MM.1S (cell line): ENCODE results near the gene MYBPC2.

ENCODE experiments used
- DNase-seq: peaks from one replicate; pipeline ENCODE4 v3.0.0-alpha.2; 2015
- H2AFZ ChIP-seq: fragments of 300-600 bp; sonication (generic); 2 replicates; pipeline ENCODE4 v1.6.0; 2016; ENCODE audit warnings: antibody characterized with exemption, low read length
- H3F3A ChIP-seq: fragments of 300-600 bp; sonication (generic); 2 replicates; pipeline ENCODE4 v1.6.1; 2016; ENCODE audit warnings: mild to moderate bottlenecking, antibody characterized with exemption, low read length, moderate library complexity, mixed read lengths; ENCODE audit not compliant: insufficient read depth
- H3K27ac ChIP-seq: fragments of 300-600 bp; sonication (generic); 2 replicates; pipeline ENCODE4 v1.5.1; 2016; ENCODE audit warnings: mild to moderate bottlenecking, low read length
- H3K27me3 ChIP-seq: fragments of 300-600 bp; sonication (generic); replicated peaks from 2 replicates; pipeline ENCODE4 v1.6.0; 2016; ENCODE audit warnings: low read length; ENCODE audit not compliant: insufficient read depth
- H3K36me3 ChIP-seq: fragments of 300-600 bp; sonication (generic); replicated peaks from 2 replicates; pipeline ENCODE4 v1.6.1; 2016; ENCODE audit warnings: mild to moderate bottlenecking, low read length, mixed read lengths; ENCODE audit not compliant: insufficient read depth
- H3K4me1 ChIP-seq: fragments of 300-600 bp; sonication (generic); 2 replicates; pipeline ENCODE4 v1.6.1; 2016; ENCODE audit warnings: low read length, mixed read lengths
- H3K4me2 ChIP-seq: fragments of 300-600 bp; sonication (generic); 2 replicates; pipeline ENCODE4 v1.6.0; 2016; ENCODE audit warnings: low read depth, low read length
- H3K4me3 ChIP-seq: fragments of 300-600 bp; sonication (generic); 2 replicates; pipeline ENCODE4 v1.5.1; 2016; ENCODE audit warnings: low read length, mixed read lengths
- H3K79me2 ChIP-seq: fragments of 300-600 bp; sonication (generic); 2 replicates; pipeline ENCODE4 v1.6.1; 2016; ENCODE audit warnings: mixed run types, low read length, mixed read lengths
- H3K9ac ChIP-seq: fragments of 300-600 bp; sonication (generic); 2 replicates; pipeline ENCODE4 v1.6.1; 2016; ENCODE audit warnings: low read length, mixed read lengths
- H3K9me2 ChIP-seq: fragments of 300-600 bp; sonication (generic); replicated peaks from 2 replicates; pipeline ENCODE4 v1.6.1; 2016; ENCODE audit warnings: mild to moderate bottlenecking, low read length, mixed read lengths; ENCODE audit not compliant: insufficient read depth
- H3K9me3 ChIP-seq: fragments of 300-600 bp; sonication (generic); replicated peaks from 2 replicates; pipeline ENCODE4 v1.6.1; 2016; ENCODE audit warnings: mild to moderate bottlenecking, low read length, mixed read lengths; ENCODE audit not compliant: insufficient read depth
- H4K20me1 ChIP-seq: fragments of 300-600 bp; sonication (generic); 2 replicates; pipeline ENCODE4 v1.6.1; 2016; ENCODE audit warnings: mild to moderate bottlenecking, low read length, moderate library complexity, mixed read lengths; ENCODE audit not compliant: insufficient read depth
- CTCF ChIP-seq: fragments of 300-600 bp; sonication (generic); IDR thresholded peaks from 2 replicates; pipeline ENCODE4 v1.5.1; 2016; ENCODE audit warnings: antibody characterized with exemption, low read length, mixed read lengths
- EZH2 ChIP-seq: fragments of 300-600 bp; sonication (generic); optimal IDR thresholded peaks from 2 replicates; pipeline ENCODE3; 2017; ENCODE audit warnings: low read depth, mild to moderate bottlenecking, antibody characterized with exemption, low read length, mixed read lengths
- EZH2phosphoT487 ChIP-seq: fragments of 300-600 bp; sonication (generic); IDR thresholded peaks from 2 replicates; pipeline ENCODE4 v1.6.1; 2018; ENCODE audit warnings: antibody characterized with exemption, low read length

Gene MYBPC2

GRCh38 chr19:50465000-50465399, 32.3 kb downstream of the MYBPC2 start:
- no peak for DNase-seq
- no peak overlapping the region for H3K4me3 ChIP-seq
- no peaks in the 10 kb centered on the region for H3K36me3 ChIP-seq
- H3K9me2 ChIP-seq = no peaks in the 10 kb centered on the region
- no peak overlapping the region for H3K27ac ChIP-seq
- peaks cover 84% of the 10 kb centered on the region for H3K27me3 ChIP-seq
- peaks cover 4% of the 10 kb centered on the region for H3F3A ChIP-seq
- no peaks in the 10 kb centered on the region for H3K79me2 ChIP-seq
- H2AFZ ChIP-seq = no peak overlapping the region
- H3K9me3 ChIP-seq = no peaks in the 10 kb centered on the region
- H3K4me2 ChIP-seq = no peak overlapping the region
- no peak overlapping the region for H3K9ac ChIP-seq
- H4K20me1 ChIP-seq = no peaks in the 10 kb centered on the region
- TF ChIP-seq EZH2 = no peak
- no peak for TF ChIP-seq CTCF
- TF ChIP-seq EZH2phosphoT487 = no peak
- peaks cover 1% of the 10 kb centered on the region; the same call in 1 of the 2 replicates for H3K4me1 ChIP-seq

GRCh38 chr19:50465986-50466705, 33.5 kb downstream of the MYBPC2 start:
- DNase-seq = no peak

GRCh38 chr19:50466706-50467039, 34.0 kb downstream of the MYBPC2 start:
- Histone ChIP-seq H3K36me3 (no peaks in the 10 kb centered on the region), H3K27ac (no peak overlapping the region), H3K79me2 (no peaks in the 10 kb centered on the region), H2AFZ (no peak overlapping the region), H3F3A (no peaks in the 10 kb centered on the region), H4K20me1 (no peaks in the 10 kb centered on the region), H3K4me2 (no peak overlapping the region), H3K9me2 (no peaks in the 10 kb centered on the region), H3K9me3 (no peaks in the 10 kb centered on the region), H3K4me3 (no peak overlapping the region), H3K9ac (no peak overlapping the region), H3K4me1 (no peaks in the 10 kb centered on the region), H3K27me3 (peaks cover 85% of the 10 kb centered on the region)
- TF ChIP-seq CTCF = no peak
- no peak for TF ChIP-seq EZH2
- no peak for TF ChIP-seq EZH2phosphoT487
- DNase-seq = no peak

More at GRCh38 chr19:50465986-50466705, 33.5 kb downstream of the MYBPC2 start:
- no peak overlapping the region for H3K4me2 ChIP-seq
- no peaks in the 10 kb centered on the region for H3F3A ChIP-seq
- H3K9me2 ChIP-seq = no peaks in the 10 kb centered on the region
- no peak overlapping the region for H3K4me3 ChIP-seq
- H3K79me2 ChIP-seq = no peaks in the 10 kb centered on the region
- TF ChIP-seq EZH2phosphoT487 (no peak), CTCF (no peak; the same call in none of the 2 replicates), EZH2 (no peak)
- peaks cover 88% of the 10 kb centered on the region for H3K27me3 ChIP-seq
- H3K36me3 ChIP-seq = no peaks in the 10 kb centered on the region
- H3K9me3 ChIP-seq = no peaks in the 10 kb centered on the region
- H4K20me1 ChIP-seq = no peaks in the 10 kb centered on the region
- H2AFZ ChIP-seq = no peak overlapping the region
- no peak overlapping the region for H3K9ac ChIP-seq
- no peak overlapping the region for H3K27ac ChIP-seq
- H3K4me1 ChIP-seq = no peaks in the 10 kb centered on the region
